Lung (tissue), 12 donors: ENCODE measurements around the gene CRTAC1. TPM values are rescaled to one million over a fixed set of nuclear protein-coding genes. Genes with fewer than 3 reads are reported as not detected.

Source experiments
- ATAC-seq: fragments of 200-7000 bp; cut with Tn5 transposase; one replicate; pipeline ENCODE4 v1.9.1; 2020; ENCODE audit warnings: moderate number of reproducible peaks; ENCODE audit not compliant: insufficient read depth, low FRiP score
- DNase-seq, 3 donors: peaks; one replicate each; pipeline ENCODE4 v3.0.0-alpha.2; 2013 to 2017
- H3K27ac ChIP-seq, 2 donors: one replicate each; pipeline ENCODE4 v1.5.1; 2013; ENCODE audit warnings: mild to moderate bottlenecking in 2 of 2, moderate library complexity in 2 of 2, control low read depth in 1 of 2, inconsistent platforms in 1 of 2, low read depth in 1 of 2, low read length in 1 of 2
- H3K27me3 ChIP-seq, 3 donors: one replicate each; pipeline ENCODE4 v1.5.1; 2013; ENCODE audit warnings: low read length in 2 of 3; ENCODE audit not compliant: control insufficient read depth in 3 of 3, insufficient read depth in 3 of 3
- H3K36me3 ChIP-seq, 4 donors: one replicate each; pipeline ENCODE4 v1.5.1; 2013; ENCODE audit warnings: low read length in 4 of 4, mild to moderate bottlenecking in 1 of 4, moderate library complexity in 1 of 4; ENCODE audit not compliant: control insufficient read depth in 4 of 4, insufficient read depth in 4 of 4
- H3K4me1 ChIP-seq, 5 donors: one replicate each; pipeline ENCODE4 v1.5.1; 2013; ENCODE audit warnings: low read length in 5 of 5, mild to moderate bottlenecking in 2 of 5, moderate library complexity in 1 of 5; ENCODE audit not compliant: control insufficient read depth in 5 of 5, insufficient read depth in 5 of 5
- H3K4me3 ChIP-seq: one replicate; pipeline ENCODE4 v1.5.1; 2013; ENCODE audit warnings: mild to moderate bottlenecking, control low read depth, moderate library complexity
- H3K9ac ChIP-seq, 2 donors: one replicate each; pipeline ENCODE4 v1.5.1; 2013; ENCODE audit warnings: low read length in 2 of 2, control low read depth in 1 of 2; ENCODE audit not compliant: insufficient read depth in 1 of 2
- H3K9me3 ChIP-seq, 4 donors: one replicate each; pipeline ENCODE4 v1.5.1; 2013; ENCODE audit warnings: low read length in 3 of 4, mild to moderate bottlenecking in 1 of 4, moderate library complexity in 1 of 4; ENCODE audit not compliant: control insufficient read depth in 4 of 4, insufficient read depth in 3 of 4
- CTCF ChIP-seq: IDR thresholded peaks from 2 replicates; pipeline ENCODE4 v1.5.1; 2012; ENCODE audit warnings: mild to moderate bottlenecking; ENCODE audit errors: control extremely low read depth, extremely low read depth
- WGBS, 2 donors: extraction: QIAGEN DNeasy Blood & Tissue Kit; methylation state at CpG; one replicate each; pipeline ENCODE4 v1.1.7; 2013; 5-methylcytosine and 5-hydroxymethylcytosine counted together
- polyA plus RNA-seq, 2 donors: library from polyadenylated mRNA; stranded (reverse); fragments of 200-250 nt; gene quantifications; one replicate each; pipeline ENCODE4 v1.2.1, GENCODE V29; 2013
- total RNA-seq, 2 donors: library from RNA; depleted of rRNA in 1 of 2; stranded (reverse); fragments of >200 nt in 1 of 2; gene quantifications; one replicate each; pipeline ENCODE4 v1.2.1, GENCODE V29; 2014 to 2021
- donor health status: control.
- donor health status: control.
- donor health status: Bipolar disorder and iron deficiency.
- donor health status: healthy.
- donor health status: DM: yes; HTN: yes; CAD: no.

The CRTAC1 gene
- total and polyA plus RNA-seq, 4 donors, result 45.8 to 82.4 (median 54.3) TPM

- H3K36me3 ChIP-seq, result no peaks in the 10 kb centered on the region
- H3K4me1 ChIP-seq, result no peaks in the 10 kb centered on the region
Observed at GRCh38 chr10:98016772-98017475, 13.5 kb downstream of the CRTAC1 start.

GRCh38 chr10:98013776-98014175, 16.6 kb downstream of the CRTAC1 start:
- no peaks in the 10 kb centered on the region for H3K36me3 ChIP-seq
- no peak overlapping the region for H3K9ac ChIP-seq
- ATAC-seq (no peak), DNase-seq (no peak)
- H3K27ac ChIP-seq, result no peak overlapping the region
- peaks cover 0 to 20% (median 0%) of the 10 kb centered on the region in 3 donors for H3K27me3 ChIP-seq
- H3K9me3 ChIP-seq, result no peaks in the 10 kb centered on the region
- H3K4me3 ChIP-seq, result no peak overlapping the region
- TF ChIP-seq CTCF, result no peak
- 90 to 95% methylated on average over 3 of the region's 3 CpGs for WGBS, 2 donors
- no peaks in the 10 kb centered on the region for H3K4me1 ChIP-seq

More at GRCh38 chr10:98016772-98017475, 13.5 kb downstream of the CRTAC1 start:
- H3K9ac ChIP-seq, result no peak overlapping the region
- WGBS, 2 donors, result 90% methylated on average over 10 of the region's 10 CpGs
- no peak overlapping the region for H3K4me3 ChIP-seq
- H3K27me3 ChIP-seq, result peaks cover 0 to 20% (median 0%) of the 10 kb centered on the region in 3 donors
- no peak for TF ChIP-seq CTCF
- no peaks in the 10 kb centered on the region for H3K9me3 ChIP-seq
- no peak overlapping the region for H3K27ac ChIP-seq
- DNase-seq (no peak), ATAC-seq (no peak)

GRCh38 chr10:98013122-98013521, 17.3 kb downstream of the CRTAC1 start:
- WGBS, 2 donors, result 81 to 82% methylated on average over 4 of the region's 4 CpGs
- H3K27me3 ChIP-seq, result peaks cover 0 to 26% (median 0%) of the 10 kb centered on the region in 3 donors
- no peaks in the 10 kb centered on the region for H3K36me3 ChIP-seq
- no peaks in the 10 kb centered on the region for H3K9me3 ChIP-seq
- no peak for TF ChIP-seq CTCF
- H3K4me3 ChIP-seq, result no peak overlapping the region
- no peak overlapping the region for H3K9ac ChIP-seq
- H3K4me1 ChIP-seq, result no peaks in the 10 kb centered on the region
- DNase-seq, result no peak
- no peak overlapping the region for H3K27ac ChIP-seq
- no peak for ATAC-seq
